K562 (cell line): Measurements from ENCODE around the gene USP2. TPM values are rescaled to one million over a fixed set of nuclear protein-coding genes. Genes with fewer than 3 reads are reported as not detected.

ENCODE experiments used
- ATAC-seq: fragments of 200-7000 bp; cut with Tn5 transposase; 3 replicates; pipeline ENCODE4 v1.9.1; 2020; ENCODE audit warnings: moderate library complexity
- BruUV-seq: library from RNA; stranded (reverse); fragments of 400-500 nt; replicated peaks from 2 replicates; lab custom pipeline; 2021; lab: Mats Ljungman, UMichigan
- CTCF ChIA-PET: fragments of 300-600 bp; formaldehyde crosslinking; extraction: SDS; loops from one replicate; lab custom pipeline; 2021; ENCODE audit warnings: low intra/inter-chr PET ratio; lab: Yijun Ruan, JAX
- POLR2A ChIA-PET: fragments of 300-600, 350-650 bp; sonication (Branson Sonifier 250); formaldehyde crosslinking; extraction: SDS; loops from one replicate; lab custom pipeline; 2021; ENCODE audit warnings: antibody characterized with exemption, inconsistent platforms; lab: Yijun Ruan, JAX
- DNase-seq, 4 experiments: peaks; one replicate each; pipeline versions ENCODE4 v3.0.0 to v3.0.0-alpha.2; 2011 to 2018; ENCODE audit warnings: low spot score in 3 of 4, mixed read lengths in 3 of 4; ENCODE audit errors: extremely low read depth in 1 of 4
- FAIRE-seq: peaks from 2 replicates; lab custom pipeline; 2011; peaks lifted over from hg19 to GRCh38; lab: Jason Lieb, UNC
- H2AFZ ChIP-seq: 2 replicates; pipeline ENCODE4 v1.6.0; 2011; ENCODE audit warnings: low read depth, low read length, control low read depth, inconsistent platforms
- H3K27ac ChIP-seq: fragments of 200-600 bp; 3 replicates; pipeline ENCODE4 v1.8.0; 2011; ENCODE audit warnings: low read depth, mild to moderate bottlenecking, control low read depth, inconsistent platforms, low read length, moderate library complexity, mixed read lengths; ENCODE audit errors: extremely low read depth
- H3K27me3 ChIP-seq, 2 experiments: fragments of 300-600 bp in 1 of 2; 2 replicates in 1 of 2; 3 replicates in 1 of 2; pipeline versions ENCODE4 v1.6.0 to v1.8.0; 2011; ENCODE audit warnings: inconsistent platforms in 2 of 2, low read length in 2 of 2, mild to moderate bottlenecking in 1 of 2, mixed read lengths in 1 of 2, moderate library complexity in 1 of 2; ENCODE audit not compliant: control insufficient read depth in 2 of 2, insufficient read depth in 2 of 2
- H3K36me3 ChIP-seq: fragments of 300-600 bp; 3 replicates; pipeline ENCODE4 v1.8.0; 2011; ENCODE audit warnings: mild to moderate bottlenecking, low read length, inconsistent platforms; ENCODE audit not compliant: control insufficient read depth, insufficient read depth
- H3K4me1 ChIP-seq, 2 experiments: fragments of 200-600 bp in 1 of 2; replicated peaks in 1 of 2; 2 replicates in 1 of 2; 3 replicates in 1 of 2; pipeline versions ENCODE4 v1.5.1 to v1.8.0; 2011; ENCODE audit warnings: inconsistent platforms in 2 of 2, low read length in 2 of 2, mild to moderate bottlenecking in 1 of 2, mixed read lengths in 1 of 2, moderate library complexity in 1 of 2; ENCODE audit not compliant: control insufficient read depth in 2 of 2, insufficient read depth in 2 of 2
- H3K4me2 ChIP-seq: 2 replicates; pipeline ENCODE4 v1.6.1; 2011; ENCODE audit warnings: low read length, control low read depth, inconsistent platforms, mixed read lengths; ENCODE audit not compliant: insufficient read depth
- H3K4me3 ChIP-seq: fragments of 200-600 bp; sonication (generic), shearing (Covaris generic); 2 replicates; pipeline ENCODE4 v1.5.1; 2016; ENCODE audit warnings: control low read depth, inconsistent platforms
- H3K79me2 ChIP-seq: fragments of 200-600 bp; 3 replicates; pipeline ENCODE4 v1.8.0; 2011; ENCODE audit warnings: low read length, inconsistent platforms; ENCODE audit not compliant: control insufficient read depth, insufficient read depth
- H3K9ac ChIP-seq, 2 experiments: 2 replicates each; pipeline versions ENCODE4 v1.6.0 to v1.6.1; 2011; ENCODE audit warnings: low read depth in 2 of 2, low read length in 2 of 2, control low read depth in 1 of 2, inconsistent platforms in 1 of 2, mild to moderate bottlenecking in 1 of 2, mixed read lengths in 1 of 2; ENCODE audit not compliant: insufficient read depth in 1 of 2
- H3K9me1 ChIP-seq: one replicate; pipeline ENCODE4 v1.6.0; 2011; ENCODE audit warnings: inconsistent platforms, mild to moderate bottlenecking, low read length, moderate library complexity; ENCODE audit not compliant: control insufficient read depth, insufficient read depth
- H3K9me3 ChIP-seq: replicated peaks from 2 replicates; pipeline ENCODE4 v1.5.1; 2011; ENCODE audit warnings: low read depth, low read length, inconsistent platforms; ENCODE audit not compliant: control insufficient read depth, insufficient read depth
- H4K20me1 ChIP-seq: replicated peaks from 2 replicates; pipeline ENCODE4 v1.6.1; 2011; ENCODE audit warnings: low read length, inconsistent platforms, mixed read lengths; ENCODE audit not compliant: control insufficient read depth, insufficient read depth
- CEBPB ChIP-seq: fragments of 450-650 bp; IDR thresholded peaks from 2 replicates; pipeline ENCODE4 v1.6.1; 2016; ENCODE audit warnings: missing genetic modification characterization, missing compliant biosample characterization
- CEBPG ChIP-seq, 3 experiments: fragments of 200-800 bp in 1 of 3; sonication (Bioruptor generic) in 1 of 3; sonication (generic) in 1 of 3; formaldehyde crosslinking in 1 of 3; IDR thresholded peaks in 2 of 3; conservative IDR thresholded peaks in 1 of 3; 2 replicates each; pipeline versions ENCODE4 v1.6.1 to v1.8.0; 2016 to 2022; ENCODE audit warnings: missing compliant biosample characterization in 2 of 3, missing genetic modification characterization in 2 of 3, mild to moderate bottlenecking in 1 of 3, missing genetic modification reagents in 1 of 3
- MECOM ChIP-seq: fragments of 250-450 bp; sonication (Bioruptor Pico); IDR thresholded peaks from 2 replicates; pipeline ENCODE4 v1.8.0; 2022; ENCODE audit warnings: inconsistent platforms
- RNF2 ChIP-seq: sonication (generic); IDR thresholded peaks from 2 replicates; pipeline ENCODE4 v1.6.1; 2016
- SPI1 ChIP-seq: IDR thresholded peaks from 2 replicates; pipeline ENCODE4 v1.6.1; 2011; ENCODE audit warnings: low read depth, low read length, control low read depth, borderline replicate concordance
- WGBS: fragments of 100-300 bp; shearing (Covaris generic); methylation state at CpG from one replicate; pipeline ENCODE4 v1.1.6; 2016; ENCODE audit warnings: low coverage, mixed read lengths; ENCODE audit not compliant: insufficient coverage; ENCODE audit errors: missing lambda C conversion rate; 5-methylcytosine and 5-hydroxymethylcytosine counted together
- in situ Hi-C: fragments of 300-500 bp; cut with MboI; formaldehyde crosslinking; loops from 4 replicates; pipeline ENCODE4 v1.15.0; 2018; ENCODE audit warnings: inconsistent platforms, mixed read lengths
- intact Hi-C: fragments of 100-400 bp; cut with micrococcal nuclease; formaldehyde crosslinking; loops from 2 replicates; pipeline ENCODE4 v1.14.2; 2022
- polyA plus RNA-seq, 8 experiments: library from polyadenylated mRNA; depleted of rRNA in 4 of 8; stranded (reverse) in 5 of 8; unstranded in 3 of 8; fragments of >200 nt; fragmentation: Nextera tagmentation in 2 of 8; fragmentation: Illumina TruSeq in 1 of 8; extraction: Ambion mirVana in 2 of 8; extraction: Trizol in 1 of 8; gene quantifications; 2 replicates each; pipeline versions ENCODE4 v1.2.1 to v1.2.3, GENCODE V29; 2011 to 2014; ENCODE audit warnings: inconsistent platforms in 1 of 8, missing spikeins in 1 of 8
- total RNA-seq, 7 experiments: library from RNA; depleted of rRNA in 6 of 7; stranded (reverse); fragments of >200 nt in 6 of 7; fragmentation: Illumina TruSeq in 2 of 7; extraction: Trizol in 2 of 7; gene quantifications; 2 replicates each; pipeline versions ENCODE4 v1.2.1 to v1.2.3, GENCODE V29; 2011 to 2021; ENCODE audit warnings: low replicate concordance in 1 of 7
- TF ChIP-seq, protein P1 (sequence below), 2 experiments: fragments of 250-450 bp in 1 of 2; fragments of 450-650 bp in 1 of 2; sonication (Bioruptor Pico) in 1 of 2; IDR thresholded peaks; 2 replicates each; pipeline versions ENCODE4 v1.6.1 to v1.8.0; 2016 to 2021; ENCODE audit warnings: mild to moderate bottlenecking in 2 of 2, moderate library complexity in 2 of 2, missing compliant biosample characterization in 1 of 2, missing genetic modification characterization in 1 of 2

USP2 gene
- total and polyA plus RNA-seq, 9 of the 15 experiments (the other 6 are each of a cell fraction or from before 2014, with no cell fraction given) = 2.8 to 16.9 (median 3.9) TPM

DNA sequence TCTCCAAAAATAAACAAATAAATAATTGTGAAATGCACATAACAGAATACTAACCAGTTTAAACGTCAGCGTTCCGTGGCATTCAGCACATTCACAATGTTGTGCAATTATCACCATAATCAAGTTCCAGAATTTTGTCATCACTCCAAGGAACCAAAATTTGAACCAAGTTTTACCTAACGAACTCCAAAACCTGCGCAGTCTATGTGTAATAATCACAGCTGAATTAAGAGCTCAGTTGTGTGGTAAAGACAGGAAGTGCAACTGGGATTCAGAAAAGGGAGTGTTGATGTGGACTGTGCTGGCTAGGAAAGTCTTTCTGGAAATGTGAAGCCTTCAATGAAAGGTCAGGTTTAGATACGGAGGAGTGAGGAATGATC is 59.1 kb downstream of the USP2 start:
- Histone ChIP-seq H3K4me1 (peaks cover 39 to 52% of the 10 kb centered on the region in 2 experiments), H3K27me3 (no peaks in the 10 kb centered on the region; a peak in 1 of 5 replicates), H3K9ac (0 out of 4 replicates have a peak overlapping the region, but pooled peaks of 1 of the 2 experiments have one; percentile 10), H3K4me2 (peak overlapping the region; percentile 87), H3K4me3 (no peak overlapping the region), H3K79me2 (peaks cover 9% of the 10 kb centered on the region; the same call in 2 of the 3 replicates), H2AFZ (peak overlapping the region; percentile 63), H3K27ac (peak overlapping the region; percentile 16), H4K20me1 (no peaks in the 10 kb centered on the region), H3K9me3 (no peaks in the 10 kb centered on the region), H3K36me3 (no peaks in the 10 kb centered on the region), H3K9me1 (no peaks in the 10 kb centered on the region)
- DNase-seq (peak in 1 of 4 experiments; percentile 29), ATAC-seq (no peak), FAIRE-seq (no peak)
- TF ChIP-seq SPI1 = peak; percentile 73
- no peak for TF ChIP-seq CEBPG (CRISPR knock-in tag; IDR thresholded peaks at IDR 0.05)
- peak; percentile 17 to 30; a peak in 1 of 4 replicates for TF ChIP-seq CEBPG (tag; conservative IDR thresholded peaks at IDR 0.05 in 1 of 2, IDR thresholded peaks at IDR 0.05 in 1 of 2)
- no peak for TF ChIP-seq RNF2
- TF ChIP-seq CEBPB = peak; percentile 74
- TF ChIP-seq MECOM (CRISPR knock-in tag) = no peak
- TF ChIP-seq, protein P1, sequence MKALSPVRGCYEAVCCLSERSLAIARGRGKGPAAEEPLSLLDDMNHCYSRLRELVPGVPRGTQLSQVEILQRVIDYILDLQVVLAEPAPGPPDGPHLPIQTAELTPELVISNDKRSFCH (CRISPR knock-in tag; IDR thresholded peaks at IDR 0.05) = no peak
- TF ChIP-seq, protein P1 (tag; IDR thresholded peaks at IDR 0.05) = 0 out of 2 replicates have a peak, but pooled peaks have one; percentile 14
- no TSS peak for BruUV-seq
- ChIA-PET POLR2A (interaction anchor here (0.7 to 2.6 kb wide), 5 partner anchors 15 to 228 kb away, joined by 3 to 14 read pairs (median 4); partner anchors contain the start of gene MFRP), CTCF (interaction anchor here (0.5 to 0.7 kb wide), 2 partner anchors 221 to 660 kb away, joined by 3 to 5 read pairs; partner anchors contain the start of gene DPAGT1)
- intact Hi-C loops = loop anchor here (2.0 to 5.0 kb wide), 3 partner anchors 52 to 395 kb away; partner anchors contain the start of gene BCL9L
- whole genome bisulfite sequencing = 68% methylated on average over 6 of the region's 6 CpGs
- in situ Hi-C loops = no loop called here
